ENCODE measurements around the gene TPR. TPM values are rescaled to one million over a fixed set of nuclear protein-coding genes. Genes with fewer than 3 reads are reported as not detected.

The TPR gene
- total and polyA plus RNA-seq, 2 of the 8 experiments (the other 6 are each of a cell fraction or from before 2014, with no cell fraction given) = 57.1 to 102 TPM

- TF ChIP-seq FOSL1 (IDR thresholded peaks at IDR 0.05; ENCODE audit: insufficient read depth, low read depth, low read length) = no peak
- no peak for TF ChIP-seq POU5F1 (IDR thresholded peaks at IDR 0.05; ENCODE audit: low read depth, low read length)
- peak; percentile 71; the same call in 1 of the 2 replicates for TF ChIP-seq TBP (IDR thresholded peaks at IDR 0.05; ENCODE audit: low read depth, low read length)
- TF ChIP-seq JUND (IDR thresholded peaks at IDR 0.05; ENCODE audit: low read length) = 0 out of 2 replicates have a peak, but pooled peaks have one; percentile 5
- TF ChIP-seq GABPA (IDR thresholded peaks at IDR 0.05; ENCODE audit: borderline replicate concordance, insufficient read depth, low read length) = no peak
- TF ChIP-seq YY1 (IDR thresholded peaks at IDR 0.05; ENCODE audit: low read depth, low read length) = peak; percentile 87
- TF ChIP-seq SP1 (IDR thresholded peaks at IDR 0.05; ENCODE audit: low read depth, low read length) = peak; percentile 47; the same call in 1 of the 2 replicates
- TF ChIP-seq SRF (IDR thresholded peaks at IDR 0.05; ENCODE audit: low read depth, low read length) = peak; percentile 77
- peak in 1 of 2 experiments; percentile 17; a peak in 2 of 4 replicates for TF ChIP-seq RAD21 (IDR thresholded peaks at IDR 0.05 in 1 of 2, conservative IDR thresholded peaks at IDR 0.05 in 1 of 2; ENCODE audit: low read depth in 2 of 2, low read length in 2 of 2)
- peak; percentile 83; the same call in 1 of the 2 replicates for TF ChIP-seq ATF3 (IDR thresholded peaks at IDR 0.05; ENCODE audit: insufficient read depth, low read depth, low read length)
- no peak for TF ChIP-seq JUN (IDR thresholded peaks at IDR 0.05; ENCODE audit: low read depth, low read length)
Observed at GRCh38 chr1:186375152-186375928, at the start of gene TPR, which contains the start of gene ODR4 (continued).
